ENCODE data around the gene DHCR7. TPM values are rescaled to one million over a fixed set of nuclear protein-coding genes. Genes with fewer than 3 reads are reported as not detected.

The DHCR7 gene, protein sequence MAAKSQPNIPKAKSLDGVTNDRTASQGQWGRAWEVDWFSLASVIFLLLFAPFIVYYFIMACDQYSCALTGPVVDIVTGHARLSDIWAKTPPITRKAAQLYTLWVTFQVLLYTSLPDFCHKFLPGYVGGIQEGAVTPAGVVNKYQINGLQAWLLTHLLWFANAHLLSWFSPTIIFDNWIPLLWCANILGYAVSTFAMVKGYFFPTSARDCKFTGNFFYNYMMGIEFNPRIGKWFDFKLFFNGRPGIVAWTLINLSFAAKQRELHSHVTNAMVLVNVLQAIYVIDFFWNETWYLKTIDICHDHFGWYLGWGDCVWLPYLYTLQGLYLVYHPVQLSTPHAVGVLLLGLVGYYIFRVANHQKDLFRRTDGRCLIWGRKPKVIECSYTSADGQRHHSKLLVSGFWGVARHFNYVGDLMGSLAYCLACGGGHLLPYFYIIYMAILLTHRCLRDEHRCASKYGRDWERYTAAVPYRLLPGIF
- total RNA-seq, result 10 to 100 TPM; 29.8 to 39.2 (median 32.0) TPM

DNA sequence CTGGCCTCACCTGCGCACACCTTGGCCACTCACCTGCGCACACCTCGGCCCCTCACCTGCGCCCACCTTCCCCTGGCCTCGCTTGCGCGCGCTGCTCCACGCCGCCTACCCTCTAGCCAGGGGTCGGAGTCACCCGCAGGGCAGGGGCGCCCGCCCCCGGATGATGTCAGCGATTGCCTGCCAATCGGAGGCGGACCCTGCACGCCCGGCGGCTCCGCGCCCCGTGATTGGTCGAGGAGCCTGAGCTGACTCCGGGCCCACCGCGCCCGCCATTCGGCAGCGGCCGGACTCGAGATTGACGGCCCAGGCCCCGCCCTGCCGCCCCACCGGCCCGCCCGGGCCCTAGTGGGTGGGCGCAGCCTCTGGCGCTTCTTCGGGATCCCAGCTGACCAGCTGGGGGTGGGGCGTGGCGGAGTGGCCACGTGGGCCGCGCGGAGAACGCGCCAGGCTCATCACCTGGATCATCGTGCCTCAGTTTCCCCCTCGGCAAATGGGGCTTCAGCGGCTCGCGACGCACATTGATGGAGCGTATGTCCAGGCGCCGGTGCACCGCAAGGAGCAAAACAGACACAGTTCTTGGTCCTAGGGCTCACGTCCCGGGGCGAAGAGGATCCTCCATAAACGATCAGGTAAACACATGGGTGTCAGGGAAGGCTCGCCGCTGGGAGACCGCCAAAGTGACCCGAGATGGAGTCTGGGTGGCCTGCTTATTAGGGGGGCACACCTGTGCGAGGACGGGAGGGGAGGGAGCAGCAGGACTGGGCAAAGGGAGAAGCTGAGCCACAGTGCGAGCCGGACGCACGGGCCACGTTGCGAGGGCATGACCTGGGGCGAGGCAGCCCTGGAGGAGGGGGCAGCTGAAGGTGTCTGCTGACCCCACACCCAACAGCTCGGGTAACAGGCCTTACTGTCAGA lies at the start of gene DHCR7:
Gene DHCR7, minus strand, starts transcription at position 137 of the 915 bp plus-strand sequence. CDS start 3,441 bp downstream, outside the sequence.
- ATAC-seq (peak; percentile 89 to 91), DNase-seq (peak; percentile 90)
- peaks cover 22% of the 10 kb centered on the region for H3K36me3 Mint-ChIP-seq (ENCODE audit: insufficient read depth)
- no peaks in the 10 kb centered on the region for H3K27me3 Mint-ChIP-seq (ENCODE audit: low read depth)
- H3K4me1 Mint-ChIP-seq (ENCODE audit: low read depth), result peaks cover 40% of the 10 kb centered on the region
- H3K9me3 Mint-ChIP-seq, result peaks cover 6% of the 10 kb centered on the region
- H3K4me3 Mint-ChIP-seq, result peak within 1 kb of the TSS; percentile 93

DNA sequence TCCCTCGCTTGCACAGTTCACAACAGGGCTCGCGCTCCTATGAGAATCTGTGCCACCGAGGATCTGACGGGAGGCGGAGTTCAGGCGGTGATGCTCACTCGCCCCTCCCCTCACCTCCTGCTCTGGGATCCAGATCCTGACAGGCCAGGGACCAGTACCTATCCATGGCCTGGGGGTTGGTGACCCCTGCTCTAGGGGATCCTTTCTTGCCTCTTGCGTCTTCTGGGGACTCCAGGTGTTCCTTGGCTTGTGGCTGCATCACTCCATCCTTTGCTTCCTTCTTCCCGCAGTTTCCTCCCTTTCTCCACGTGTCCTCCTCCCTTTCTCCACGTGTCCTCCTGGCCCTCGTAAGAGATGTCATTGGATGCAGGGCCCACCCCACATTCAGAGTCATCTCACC lies 48.2 kb upstream of the DHCR7 start:
- peaks cover 57% of the 10 kb centered on the region for H3K36me3 Mint-ChIP-seq (ENCODE audit: insufficient read depth)
- no peaks in the 10 kb centered on the region for H3K27me3 Mint-ChIP-seq (ENCODE audit: low read depth)
- no peaks in the 10 kb centered on the region for H3K9me3 Mint-ChIP-seq
- H3K4me3 Mint-ChIP-seq, result no peak overlapping the region
- H3K4me1 Mint-ChIP-seq (ENCODE audit: low read depth), result no peaks in the 10 kb centered on the region
- no peak for DNase-seq
- no peak for ATAC-seq

DNA sequence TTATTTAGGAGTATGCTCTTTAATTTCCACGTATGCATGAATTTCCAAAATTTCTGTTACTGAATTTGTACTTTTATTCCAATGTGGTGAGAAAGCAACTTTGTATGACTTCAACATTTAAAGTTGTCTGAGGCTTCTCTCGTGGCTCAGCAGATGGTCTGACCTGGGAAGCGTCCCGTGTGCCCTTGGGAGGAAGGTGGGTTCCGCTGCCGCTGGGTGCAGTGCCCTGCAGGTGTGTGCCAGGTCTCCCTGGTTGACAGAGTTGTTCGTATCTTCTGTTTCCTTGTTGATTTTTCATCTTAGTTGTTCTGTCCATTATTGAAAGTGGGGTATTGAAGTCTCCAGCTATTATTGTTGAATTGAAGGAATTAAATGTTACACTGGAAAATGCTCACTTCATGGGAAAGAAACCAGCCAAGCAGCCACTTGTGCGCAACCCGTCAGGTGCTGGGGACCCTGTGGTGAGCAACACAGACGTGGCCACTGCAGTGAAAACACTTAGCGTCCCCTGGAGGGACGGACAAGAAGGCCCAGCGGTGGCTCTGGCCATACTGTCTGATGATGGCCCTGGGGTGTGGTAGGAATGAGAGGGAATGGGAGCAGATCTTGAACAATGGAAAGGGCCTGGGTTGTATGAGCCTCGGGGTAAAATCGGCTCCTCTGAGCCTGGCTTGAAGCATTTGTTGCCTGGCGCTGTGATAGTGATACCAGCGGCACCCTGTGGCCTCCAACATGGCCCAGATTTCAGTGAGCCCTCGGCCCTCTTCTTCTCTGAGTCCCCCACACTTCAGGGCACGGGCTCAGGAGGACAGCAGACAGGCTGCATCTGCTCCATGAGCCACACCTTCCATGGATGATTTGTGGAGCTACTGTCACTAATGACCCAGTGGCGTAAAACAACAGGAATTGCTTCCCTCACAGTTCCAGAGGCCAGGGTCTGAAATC lies 47.4 kb upstream of the DHCR7 start:
- Mint-ChIP-seq H3K4me3 (no peak overlapping the region), H3K36me3 (ENCODE audit: insufficient read depth) (peaks cover 62% of the 10 kb centered on the region), H3K4me1 (ENCODE audit: low read depth) (no peaks in the 10 kb centered on the region), H3K9me3 (no peaks in the 10 kb centered on the region), H3K27me3 (ENCODE audit: low read depth) (no peaks in the 10 kb centered on the region)
- DNase-seq, result no peak
- ATAC-seq, result no peak

DNA sequence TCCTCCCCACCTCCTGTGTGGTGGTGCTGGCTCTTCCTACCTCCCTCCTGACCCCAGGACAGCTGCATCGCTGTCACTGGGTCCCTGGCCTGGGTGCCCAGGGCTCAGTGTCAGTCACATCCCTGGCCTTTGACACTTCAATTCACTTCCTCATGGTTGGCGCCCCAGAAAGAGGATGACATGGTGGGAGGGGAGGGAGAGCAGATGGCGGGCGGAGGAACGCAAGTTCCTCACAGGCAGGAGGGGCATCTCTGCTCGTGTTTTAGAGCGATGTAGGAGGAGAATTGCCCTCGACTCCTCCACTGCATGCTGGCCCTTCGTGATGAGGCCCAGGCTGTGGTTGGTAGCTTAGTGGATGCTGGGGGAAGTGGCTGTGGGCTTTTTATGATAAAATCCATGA lies 43.7 kb upstream of the DHCR7 start:
- Mint-ChIP-seq H3K27me3 (ENCODE audit: low read depth) (no peaks in the 10 kb centered on the region), H3K4me3 (no peak overlapping the region), H3K9me3 (no peaks in the 10 kb centered on the region), H3K36me3 (ENCODE audit: insufficient read depth) (peaks cover 62% of the 10 kb centered on the region), H3K4me1 (ENCODE audit: low read depth) (peaks cover 16% of the 10 kb centered on the region)
- DNase-seq (no peak), ATAC-seq (no peak)

DNA sequence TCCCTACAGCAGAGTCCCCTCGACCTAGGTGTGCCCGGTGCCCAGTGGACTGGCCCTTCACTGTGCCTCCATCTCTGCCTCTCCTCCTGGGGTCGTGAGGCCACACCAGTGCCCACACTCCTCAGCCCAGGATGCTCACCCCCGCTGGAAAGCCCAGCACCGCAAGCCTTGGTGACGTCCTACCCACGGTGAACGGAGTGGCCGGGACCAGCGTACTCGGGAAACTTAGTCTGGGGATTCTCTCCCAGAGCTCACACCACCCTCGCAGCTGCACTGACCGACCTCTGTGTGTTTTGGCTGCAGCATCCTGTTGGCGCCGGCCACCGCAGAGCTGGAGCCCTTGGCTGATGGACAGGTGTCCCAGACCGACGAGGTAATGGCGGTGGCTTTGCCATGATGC lies 43.3 kb upstream of the DHCR7 start:
- Mint-ChIP-seq H3K27me3 (ENCODE audit: low read depth) (no peaks in the 10 kb centered on the region), H3K4me3 (no peak overlapping the region), H3K36me3 (ENCODE audit: insufficient read depth) (peaks cover 59% of the 10 kb centered on the region), H3K9me3 (no peaks in the 10 kb centered on the region), H3K4me1 (ENCODE audit: low read depth) (peaks cover 16% of the 10 kb centered on the region)
- ATAC-seq (no peak), DNase-seq (no peak)

DNA sequence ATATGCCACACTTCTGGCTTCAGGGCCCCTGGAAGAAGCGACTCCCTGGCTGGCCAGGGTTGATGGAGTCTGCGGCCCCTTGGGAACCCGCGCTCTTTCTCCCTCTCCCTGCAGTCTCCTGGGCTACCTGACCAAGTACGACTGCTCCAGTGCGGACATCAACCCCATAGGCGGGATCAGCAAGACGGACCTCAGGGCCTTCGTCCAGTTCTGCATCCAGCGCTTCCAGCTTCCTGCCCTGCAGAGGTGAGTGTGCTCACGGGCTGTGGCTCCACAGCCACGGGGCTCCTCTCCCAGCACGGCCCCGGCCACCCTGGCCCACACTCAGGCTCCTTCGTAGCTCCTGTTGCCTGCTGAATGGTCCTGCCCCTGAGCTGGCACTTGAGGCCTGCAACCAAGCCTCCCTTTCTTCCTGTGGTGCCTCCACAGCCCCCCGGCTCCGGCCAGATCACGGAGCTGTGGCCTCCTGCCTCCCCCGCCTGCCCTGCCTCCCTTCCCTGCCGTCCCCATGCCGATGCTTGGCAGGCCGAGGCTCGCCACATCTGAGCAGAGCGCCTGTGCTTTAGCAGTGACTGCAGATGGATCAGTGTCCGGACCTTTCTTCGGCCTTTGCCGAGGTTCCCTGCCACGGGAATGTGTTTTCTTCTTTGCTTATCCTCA lies 42.7 kb upstream of the DHCR7 start:
- DNase-seq (no peak), ATAC-seq (no peak)
- Mint-ChIP-seq H3K36me3 (ENCODE audit: insufficient read depth) (peaks cover 63% of the 10 kb centered on the region), H3K4me3 (no peak overlapping the region), H3K27me3 (ENCODE audit: low read depth) (no peaks in the 10 kb centered on the region), H3K9me3 (no peaks in the 10 kb centered on the region), H3K4me1 (ENCODE audit: low read depth) (peaks cover 16% of the 10 kb centered on the region)

DNA sequence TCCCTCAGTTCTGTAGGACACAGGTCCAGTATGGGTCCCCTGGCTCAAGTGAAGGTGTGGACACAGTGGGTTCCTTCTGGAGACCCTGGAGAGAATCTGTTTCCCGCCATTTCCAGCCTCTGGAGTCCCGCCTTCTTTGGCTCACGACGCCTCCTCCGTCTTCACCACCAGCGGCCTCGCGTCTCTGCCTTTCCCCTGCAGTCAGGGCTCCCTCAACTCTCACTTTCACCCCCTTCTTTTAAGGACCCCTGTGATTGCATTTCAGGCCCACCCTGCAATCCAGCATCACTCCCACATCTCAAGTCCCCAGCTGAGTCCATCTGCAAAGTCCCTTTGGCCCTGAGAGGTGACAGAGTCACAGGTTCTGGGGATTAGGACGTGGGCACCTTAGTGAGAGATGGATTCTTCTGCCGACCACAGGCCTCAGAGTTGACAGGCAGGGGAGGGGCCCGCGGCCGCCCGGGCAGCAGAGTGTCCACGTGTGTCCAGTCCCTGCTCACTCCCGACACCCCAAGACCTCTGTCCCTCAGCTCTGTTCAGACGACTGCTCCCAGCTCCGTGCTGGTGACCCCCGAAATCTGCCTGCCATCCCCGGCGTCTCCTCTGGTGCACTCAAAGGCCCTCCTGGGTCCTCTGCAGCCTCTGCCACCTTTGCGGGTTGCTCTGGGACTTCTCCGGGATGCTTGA lies 42.0 kb upstream of the DHCR7 start:
- no peaks in the 10 kb centered on the region for H3K9me3 Mint-ChIP-seq
- no peak for DNase-seq
- H3K36me3 Mint-ChIP-seq (ENCODE audit: insufficient read depth), result peaks cover 62% of the 10 kb centered on the region
- H3K4me1 Mint-ChIP-seq (ENCODE audit: low read depth), result peaks cover 16% of the 10 kb centered on the region
- H3K27me3 Mint-ChIP-seq (ENCODE audit: low read depth), result no peaks in the 10 kb centered on the region
- no peak for ATAC-seq
- no peak overlapping the region for H3K4me3 Mint-ChIP-seq

DNA sequence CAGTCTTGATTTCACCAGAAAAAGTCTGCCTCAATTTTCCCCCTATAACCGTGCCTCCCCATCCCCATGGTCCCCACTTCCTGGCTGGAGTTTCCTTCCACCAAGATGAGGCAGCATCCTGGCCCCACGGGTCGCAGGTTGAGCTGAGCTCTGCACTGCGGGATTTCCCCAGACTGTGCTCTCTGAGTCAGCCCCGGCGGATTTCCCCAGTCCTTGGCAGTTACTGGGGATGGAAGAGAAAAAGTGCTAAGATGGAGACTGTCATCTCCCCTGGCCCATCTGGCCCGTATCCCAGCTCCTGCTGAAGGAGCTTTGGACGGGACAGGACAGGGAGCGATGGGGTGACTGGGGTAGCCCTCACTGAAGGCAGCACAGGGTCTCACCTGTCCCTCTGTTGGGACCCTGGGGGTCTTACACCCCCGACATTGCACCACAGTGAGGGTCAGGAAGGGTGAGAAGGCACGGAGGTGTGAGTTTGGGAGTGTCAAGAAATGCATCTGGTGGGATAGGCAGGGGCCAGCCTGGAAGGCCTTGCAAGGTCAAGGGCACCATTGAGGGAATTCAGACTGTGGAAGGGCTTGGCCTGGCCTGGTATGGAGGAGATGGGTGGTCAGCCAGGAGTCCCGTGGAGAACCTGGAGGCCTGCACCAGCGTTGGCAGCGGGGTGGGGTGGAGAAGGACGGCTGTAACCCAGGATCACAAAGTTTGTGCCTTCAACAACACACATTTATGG lies 41.3 kb upstream of the DHCR7 start:
- Mint-ChIP-seq H3K27me3 (ENCODE audit: low read depth) (no peaks in the 10 kb centered on the region), H3K4me3 (no peak overlapping the region), H3K9me3 (no peaks in the 10 kb centered on the region), H3K4me1 (ENCODE audit: low read depth) (peaks cover 16% of the 10 kb centered on the region), H3K36me3 (ENCODE audit: insufficient read depth) (peaks cover 64% of the 10 kb centered on the region)
- peak; percentile 96 to 97 for ATAC-seq
- DNase-seq, result no peak

DNA sequence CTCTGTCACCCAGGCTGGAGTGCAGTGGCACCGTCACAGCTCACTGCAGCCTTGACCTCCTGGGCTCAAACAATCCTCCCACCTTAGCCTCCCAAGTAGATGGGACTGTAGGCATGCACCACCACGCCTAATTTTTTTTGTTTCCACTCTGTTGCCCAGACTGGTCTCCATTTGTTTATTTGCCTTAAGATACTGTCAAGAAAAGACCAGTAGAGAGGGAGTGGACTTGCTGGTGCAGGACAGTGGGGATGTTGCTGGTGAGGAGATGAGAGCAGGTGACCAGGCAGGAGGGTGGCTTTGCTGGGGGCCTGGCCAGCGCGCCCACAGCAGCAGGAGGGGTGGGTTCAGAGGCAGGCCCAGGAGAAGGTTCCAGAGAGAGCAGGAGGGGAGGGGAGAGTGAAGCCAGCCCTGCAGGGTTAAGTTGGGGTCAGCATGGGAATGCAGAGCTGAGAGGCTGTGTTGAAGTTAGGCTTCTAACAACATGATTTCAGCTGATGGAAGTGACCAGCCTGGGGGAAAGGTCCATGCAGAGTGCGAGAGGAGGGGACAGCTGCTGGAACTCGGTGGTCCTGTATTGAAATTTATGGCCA lies 40.6 kb upstream of the DHCR7 start:
- no peak for ATAC-seq
- Mint-ChIP-seq H3K9me3 (no peaks in the 10 kb centered on the region), H3K4me1 (ENCODE audit: low read depth) (peaks cover 16% of the 10 kb centered on the region), H3K27me3 (ENCODE audit: low read depth) (no peaks in the 10 kb centered on the region), H3K4me3 (no peak overlapping the region), H3K36me3 (ENCODE audit: insufficient read depth) (peaks cover 65% of the 10 kb centered on the region)
- DNase-seq, result no peak

DNA sequence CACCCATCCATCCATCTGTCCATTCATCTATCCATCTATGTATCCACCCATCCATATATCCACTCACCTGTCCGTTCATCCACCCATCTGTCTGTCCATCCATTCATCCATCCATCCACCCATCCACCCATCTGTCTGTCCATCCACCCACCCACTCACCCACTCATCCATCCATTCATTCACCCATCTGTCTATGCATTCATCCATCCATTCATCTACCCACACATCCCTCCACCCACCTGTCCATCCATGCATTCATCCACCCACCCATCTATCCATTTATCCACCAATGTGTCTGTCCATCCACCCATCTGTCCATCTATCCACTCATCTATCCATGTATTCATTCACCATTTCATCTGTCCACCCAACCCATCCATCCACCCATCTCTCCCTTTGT lies 38.1 kb upstream of the DHCR7 start:
- no peaks in the 10 kb centered on the region for H3K9me3 Mint-ChIP-seq
- H3K4me1 Mint-ChIP-seq (ENCODE audit: low read depth), result peaks cover 16% of the 10 kb centered on the region
- ATAC-seq (no peak), DNase-seq (no peak)
- peaks cover 69% of the 10 kb centered on the region for H3K36me3 Mint-ChIP-seq (ENCODE audit: insufficient read depth)
- no peaks in the 10 kb centered on the region for H3K27me3 Mint-ChIP-seq (ENCODE audit: low read depth)
- no peak overlapping the region for H3K4me3 Mint-ChIP-seq

DNA sequence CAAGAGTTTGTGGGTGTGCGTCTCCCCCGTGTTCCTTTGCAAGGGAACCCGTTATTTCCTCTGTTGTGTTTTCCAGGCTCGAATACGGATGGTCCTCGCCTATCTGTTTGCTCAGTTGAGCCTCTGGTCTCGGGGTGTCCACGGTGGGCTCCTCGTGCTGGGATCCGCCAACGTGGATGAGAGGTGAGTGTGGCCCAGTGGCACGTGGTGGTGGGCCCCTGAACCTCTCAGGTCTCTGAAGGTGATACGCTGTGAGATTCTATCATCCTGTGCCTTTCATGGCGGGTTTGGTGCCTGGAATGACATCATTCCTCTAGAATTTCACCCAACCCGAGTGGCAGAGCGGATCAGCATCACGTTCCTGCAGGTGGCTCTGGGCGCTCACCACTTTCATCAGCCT lies 37.3 kb upstream of the DHCR7 start:
- Mint-ChIP-seq H3K4me3 (no peak overlapping the region), H3K36me3 (ENCODE audit: insufficient read depth) (peaks cover 62% of the 10 kb centered on the region), H3K4me1 (ENCODE audit: low read depth) (peaks cover 16% of the 10 kb centered on the region), H3K9me3 (no peaks in the 10 kb centered on the region), H3K27me3 (ENCODE audit: low read depth) (no peaks in the 10 kb centered on the region)
- DNase-seq (no peak), ATAC-seq (no peak)

DNA sequence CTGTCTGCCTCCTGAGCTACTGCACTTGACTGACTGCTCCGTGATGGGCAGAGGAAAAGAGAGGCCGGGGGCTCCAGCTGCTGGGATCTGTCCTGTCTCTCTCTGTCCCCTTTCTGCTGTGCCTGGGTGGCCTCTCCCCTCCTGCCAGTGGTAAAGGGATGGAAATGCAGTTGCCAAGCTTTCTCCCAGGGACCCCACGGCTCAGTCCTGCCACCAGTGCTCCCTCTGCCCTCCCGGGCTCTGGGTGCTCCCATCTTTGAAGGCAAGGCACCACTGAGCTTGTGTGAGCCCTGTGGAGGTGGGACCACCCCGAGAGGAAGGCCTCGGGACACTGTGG lies 36.8 kb upstream of the DHCR7 start:
- no peak for DNase-seq
- Mint-ChIP-seq H3K9me3 (no peaks in the 10 kb centered on the region), H3K4me3 (no peak overlapping the region), H3K4me1 (ENCODE audit: low read depth) (peaks cover 16% of the 10 kb centered on the region), H3K27me3 (ENCODE audit: low read depth) (no peaks in the 10 kb centered on the region), H3K36me3 (ENCODE audit: insufficient read depth) (peaks cover 60% of the 10 kb centered on the region)
- no peak for ATAC-seq
